Dendritic cell treated with granulocyte-macrophage colony-stimulating factor and Interleukin-4, amounts not matched to agents 40 ng/mL and 50 ng/mL, for 4 days (primary cell): ENCODE measurements around the gene NHERF1.
A peak's percentile ranks its signal among the peaks of the same experiment; 100 is the strongest.

Experiments
- H3K27ac Mint-ChIP-seq: one replicate; pipeline ENCODE4 v1.8.0; 2022; ENCODE audit warnings: mild to moderate bottlenecking, mixed read lengths
- H3K27me3 Mint-ChIP-seq: one replicate; pipeline ENCODE4 v1.8.0; 2022; ENCODE audit warnings: mild to moderate bottlenecking, mixed read lengths
- H3K36me3 Mint-ChIP-seq: one replicate; pipeline ENCODE4 v1.8.0; 2022; ENCODE audit warnings: low read depth, mixed read lengths
- H3K4me1 Mint-ChIP-seq: one replicate; pipeline ENCODE4 v1.8.0; 2022; ENCODE audit warnings: low read depth, mixed read lengths
- H3K4me3 Mint-ChIP-seq: one replicate; pipeline ENCODE4 v1.8.0; 2022; ENCODE audit warnings: mild to moderate bottlenecking, moderate library complexity, mixed read lengths
- H3K9me3 Mint-ChIP-seq: one replicate; pipeline ENCODE4 v1.8.0; 2022; ENCODE audit warnings: mixed read lengths
- intact Hi-C: fragments of 100-400 bp; cut with micrococcal nuclease; formaldehyde crosslinking; loops from one replicate; pipeline ENCODE4 v1.15.0; 2022

NHERF1 gene

DNA sequence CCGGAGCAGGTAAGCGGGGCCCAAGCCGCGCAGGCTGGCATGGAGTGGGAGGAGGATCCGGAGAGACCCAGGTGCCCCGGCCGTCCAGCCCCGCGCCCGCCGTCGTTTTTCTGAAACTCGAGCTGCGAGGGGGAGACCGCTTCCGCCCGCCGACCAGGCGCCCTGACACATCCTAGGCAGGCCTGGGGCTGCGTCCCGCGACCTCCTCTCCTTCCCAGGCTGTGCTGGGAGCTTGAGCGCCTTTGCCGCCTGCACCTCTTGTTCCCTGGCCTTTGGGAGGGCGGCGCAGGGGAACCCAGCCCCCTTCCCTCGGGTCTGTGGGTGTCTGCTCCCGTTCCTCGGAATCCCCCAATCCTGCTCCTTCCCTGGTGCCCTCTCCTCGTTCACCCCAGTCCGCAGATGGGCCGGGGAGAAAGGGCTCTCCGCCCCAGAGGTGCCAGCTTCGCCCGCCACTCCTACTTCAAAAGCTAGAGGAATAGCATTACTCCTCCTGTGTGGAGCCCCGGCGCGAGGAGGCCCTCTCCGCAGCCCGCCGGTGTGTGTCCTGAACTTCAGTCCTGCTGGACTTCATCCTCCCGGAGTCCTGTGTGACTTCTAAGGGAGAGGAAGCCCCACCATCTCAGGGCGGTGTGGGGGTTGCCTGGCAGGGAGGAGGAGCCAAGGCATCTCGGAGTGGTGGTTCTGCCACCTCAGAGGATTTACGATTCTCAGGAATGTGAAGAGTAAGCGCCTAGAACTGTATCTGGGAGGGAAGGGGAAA, 1.0 kb downstream of the NHERF1 start:
- H3K27me3 Mint-ChIP-seq: no peaks in the 10 kb centered on the region
- intact Hi-C loops: loop anchor here (2.0 kb wide), 1 partner anchor 31 kb away; no protein-coding TSS in a partner anchor
- H3K27ac Mint-ChIP-seq: peak overlapping the region; percentile 79
- H3K36me3 Mint-ChIP-seq: peaks cover 26% of the 10 kb centered on the region
- peak overlapping the region; percentile 94 for H3K4me3 Mint-ChIP-seq
- H3K4me1 Mint-ChIP-seq: peaks cover 67% of the 10 kb centered on the region
- no peaks in the 10 kb centered on the region for H3K9me3 Mint-ChIP-seq

DNA sequence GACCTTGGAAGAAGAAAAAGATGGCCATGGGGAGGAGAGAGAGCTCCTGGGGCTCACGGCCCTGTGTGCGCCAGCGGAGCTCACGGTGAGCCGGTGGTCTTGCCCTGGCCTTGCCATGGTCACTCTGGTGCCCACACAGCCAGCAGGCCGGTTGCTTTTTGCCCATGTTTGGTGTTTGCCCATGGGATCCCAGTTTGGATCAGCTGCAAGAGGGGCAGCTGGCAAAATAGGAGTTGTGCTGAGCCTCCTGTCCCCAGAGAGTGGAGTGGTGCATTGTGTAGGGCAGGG, 1.6 kb downstream of the NHERF1 start:
- H3K27me3 Mint-ChIP-seq: no peaks in the 10 kb centered on the region
- peaks cover 26% of the 10 kb centered on the region for H3K36me3 Mint-ChIP-seq
- intact Hi-C loops: no loop called here
- no peaks in the 10 kb centered on the region for H3K9me3 Mint-ChIP-seq
- peak overlapping the region; percentile 94 for H3K4me3 Mint-ChIP-seq
- H3K4me1 Mint-ChIP-seq: peaks cover 64% of the 10 kb centered on the region
- peak overlapping the region; percentile 79 for H3K27ac Mint-ChIP-seq

DNA sequence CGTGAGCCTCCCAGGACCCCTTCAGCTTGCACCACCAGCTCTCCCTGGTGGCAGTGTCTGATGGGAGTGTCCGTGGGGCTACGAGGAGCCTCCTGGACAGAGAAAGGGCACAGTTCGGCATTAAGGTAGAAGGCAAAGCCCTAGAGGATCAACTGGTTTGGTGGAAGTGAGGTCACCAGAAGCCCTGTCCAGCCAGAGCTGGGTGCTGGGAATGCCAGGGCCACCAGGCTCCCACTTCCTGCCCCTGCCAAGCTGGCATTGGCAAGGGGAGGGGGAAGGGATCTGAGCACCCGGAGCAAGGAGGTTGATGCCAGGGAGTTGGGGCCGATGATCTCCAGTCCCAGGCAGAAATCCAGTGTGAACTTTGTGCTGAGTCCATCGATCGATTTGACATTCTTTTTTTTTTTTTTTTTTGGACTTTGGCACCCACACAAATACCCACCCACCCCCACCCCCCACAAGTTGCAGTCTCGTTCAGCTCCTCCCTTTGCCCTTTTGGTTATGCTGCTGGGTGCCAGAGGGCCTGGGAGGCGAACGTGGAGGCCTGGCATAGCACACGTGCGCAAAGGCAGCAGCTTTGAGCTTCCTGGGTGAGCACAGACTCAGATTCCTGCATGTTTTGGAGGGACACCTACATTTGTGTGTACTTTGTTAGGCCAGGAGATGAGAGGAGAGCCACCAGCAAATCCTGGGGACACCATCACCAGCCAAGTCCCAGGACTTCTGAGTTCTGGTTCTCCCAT, 2.1 kb downstream of the NHERF1 start:
- intact Hi-C loops: no loop called here
- H3K36me3 Mint-ChIP-seq: peaks cover 26% of the 10 kb centered on the region
- peaks cover 66% of the 10 kb centered on the region for H3K4me1 Mint-ChIP-seq
- no peaks in the 10 kb centered on the region for H3K27me3 Mint-ChIP-seq
- H3K9me3 Mint-ChIP-seq: no peaks in the 10 kb centered on the region
- H3K27ac Mint-ChIP-seq: peak overlapping the region; percentile 79
- H3K4me3 Mint-ChIP-seq: peak overlapping the region; percentile 94

DNA sequence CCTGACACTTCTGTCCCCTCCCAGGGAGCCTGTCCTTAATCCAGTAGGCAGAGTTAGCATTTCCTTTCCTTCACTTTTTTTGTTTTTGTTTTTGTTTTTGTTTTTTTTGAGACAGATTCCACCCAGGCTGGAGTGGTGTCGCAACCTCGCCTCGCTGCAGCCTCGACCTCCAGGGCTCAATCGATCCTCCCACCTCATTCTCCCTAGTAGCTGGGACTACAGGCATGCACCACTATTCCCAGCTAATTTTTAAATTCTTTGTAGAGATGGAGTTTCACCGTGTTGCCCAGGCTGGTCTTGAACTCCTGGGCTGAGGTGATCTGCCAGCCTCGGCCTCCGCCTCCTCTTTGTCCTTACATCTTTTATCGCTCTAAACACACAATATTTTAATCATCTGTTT, 4.0 kb downstream of the NHERF1 start:
- intact Hi-C loops: no loop called here
- no peak overlapping the region for H3K4me3 Mint-ChIP-seq
- peaks cover 61% of the 10 kb centered on the region for H3K4me1 Mint-ChIP-seq
- peak overlapping the region; percentile 41 for H3K27ac Mint-ChIP-seq
- peaks cover 26% of the 10 kb centered on the region for H3K36me3 Mint-ChIP-seq
- no peaks in the 10 kb centered on the region for H3K27me3 Mint-ChIP-seq
- no peaks in the 10 kb centered on the region for H3K9me3 Mint-ChIP-seq

DNA sequence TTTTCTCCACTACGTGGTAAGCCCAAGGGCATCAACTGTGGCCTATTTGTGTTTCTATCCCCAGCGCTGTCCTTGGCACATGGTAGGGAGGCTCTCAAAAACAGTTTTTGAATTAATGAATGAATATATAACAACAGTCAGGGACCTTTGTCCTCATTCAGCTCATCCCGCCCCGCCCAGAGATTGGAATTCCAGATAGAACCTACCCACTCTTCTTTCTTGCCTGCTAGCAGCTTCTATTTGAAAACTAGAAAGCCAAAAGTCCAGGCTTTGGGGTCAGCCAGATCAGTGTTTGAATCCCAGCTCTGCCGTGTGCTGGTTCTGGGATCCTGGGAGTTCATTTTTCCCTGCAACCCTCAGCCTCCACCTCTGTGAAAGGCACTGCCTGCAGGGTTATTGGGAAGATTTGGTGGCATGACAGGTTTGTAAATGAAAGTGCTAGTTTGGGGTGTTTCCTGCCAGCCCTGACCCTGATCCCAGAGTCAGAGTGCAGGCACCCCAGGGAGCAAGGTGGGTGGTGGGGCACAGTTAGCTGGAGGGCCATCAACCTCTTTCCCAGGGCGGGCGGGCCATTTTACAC, 4.5 kb downstream of the NHERF1 start:
- Mint-ChIP-seq H3K27me3 (no peaks in the 10 kb centered on the region), H3K4me1 (peaks cover 61% of the 10 kb centered on the region), H3K4me3 (no peak overlapping the region), H3K27ac (peak overlapping the region; percentile 41), H3K36me3 (peaks cover 26% of the 10 kb centered on the region), H3K9me3 (no peaks in the 10 kb centered on the region)
- intact Hi-C loops: no loop called here

DNA sequence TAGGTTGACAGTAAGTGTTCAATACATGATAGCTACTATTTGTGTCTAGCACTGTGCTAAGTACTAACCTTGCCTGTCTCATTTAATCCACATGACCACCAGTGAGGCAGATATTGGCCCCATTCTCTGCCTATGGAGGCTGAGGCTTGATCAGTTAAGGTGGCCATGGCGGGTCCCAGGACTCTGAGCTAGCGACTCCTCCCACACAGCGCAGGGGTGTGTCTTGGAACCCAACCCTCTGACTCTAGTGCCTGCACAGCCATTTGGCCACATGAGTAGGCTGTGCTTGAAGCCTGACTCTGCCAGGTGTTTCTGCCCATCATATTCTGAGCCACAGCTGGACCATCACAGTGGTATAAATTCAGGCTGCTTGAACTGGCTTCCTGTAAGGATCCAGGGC, 6.4 kb downstream of the NHERF1 start:
- no peak overlapping the region for H3K27ac Mint-ChIP-seq
- H3K36me3 Mint-ChIP-seq: peaks cover 14% of the 10 kb centered on the region
- peaks cover 72% of the 10 kb centered on the region for H3K4me1 Mint-ChIP-seq
- no peak overlapping the region for H3K4me3 Mint-ChIP-seq
- H3K27me3 Mint-ChIP-seq: peaks cover 2% of the 10 kb centered on the region
- no peaks in the 10 kb centered on the region for H3K9me3 Mint-ChIP-seq
- intact Hi-C loops: no loop called here

DNA sequence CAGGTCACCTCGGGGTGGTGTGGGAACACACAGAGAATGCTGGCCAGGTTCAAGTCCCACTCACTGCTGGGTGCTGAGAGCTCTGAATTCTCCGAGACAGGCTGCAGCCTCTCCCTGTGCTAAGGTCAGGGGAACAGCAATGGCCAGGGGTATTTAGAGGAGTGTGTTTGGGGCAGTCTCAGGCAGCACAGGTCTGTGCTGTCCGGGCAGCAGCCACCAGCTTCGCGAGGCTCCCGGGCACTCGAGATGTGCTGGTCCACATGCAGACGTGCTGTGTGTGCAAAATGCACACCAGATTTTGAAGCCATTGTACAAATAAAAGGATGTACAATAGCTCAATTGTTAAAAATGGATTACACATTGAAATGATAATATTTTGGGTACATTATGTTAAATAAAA, 7.1 kb downstream of the NHERF1 start:
- Mint-ChIP-seq H3K4me1 (peaks cover 68% of the 10 kb centered on the region), H3K36me3 (peaks cover 14% of the 10 kb centered on the region), H3K27me3 (peaks cover 2% of the 10 kb centered on the region), H3K9me3 (no peaks in the 10 kb centered on the region), H3K4me3 (no peak overlapping the region), H3K27ac (no peak overlapping the region)
- intact Hi-C loops: no loop called here

DNA sequence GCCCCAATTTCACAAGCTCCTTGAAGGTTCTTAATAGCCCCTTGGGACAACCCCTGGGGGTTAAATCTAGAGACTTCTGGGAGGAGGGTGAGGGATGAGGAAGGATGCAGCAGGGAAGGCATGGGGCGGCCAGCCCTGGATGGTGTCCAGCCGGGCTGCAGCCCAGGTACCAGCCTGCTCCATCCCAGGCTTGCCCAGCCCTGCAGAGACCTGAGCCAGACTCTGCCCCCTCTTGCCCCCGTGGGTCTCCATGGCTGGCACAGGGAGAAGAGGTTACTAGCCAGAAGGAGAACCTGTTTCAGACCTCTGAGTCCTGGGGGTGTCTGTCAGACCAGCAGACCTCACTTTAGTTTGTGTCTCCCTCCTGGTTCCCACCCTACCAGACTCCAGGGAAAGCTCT, 8.5 kb downstream of the NHERF1 start:
- Mint-ChIP-seq H3K4me1 (peaks cover 55% of the 10 kb centered on the region), H3K27ac (no peak overlapping the region), H3K36me3 (peaks cover 14% of the 10 kb centered on the region), H3K4me3 (no peak overlapping the region), H3K9me3 (no peaks in the 10 kb centered on the region), H3K27me3 (peaks cover 2% of the 10 kb centered on the region)
- intact Hi-C loops: no loop called here

DNA sequence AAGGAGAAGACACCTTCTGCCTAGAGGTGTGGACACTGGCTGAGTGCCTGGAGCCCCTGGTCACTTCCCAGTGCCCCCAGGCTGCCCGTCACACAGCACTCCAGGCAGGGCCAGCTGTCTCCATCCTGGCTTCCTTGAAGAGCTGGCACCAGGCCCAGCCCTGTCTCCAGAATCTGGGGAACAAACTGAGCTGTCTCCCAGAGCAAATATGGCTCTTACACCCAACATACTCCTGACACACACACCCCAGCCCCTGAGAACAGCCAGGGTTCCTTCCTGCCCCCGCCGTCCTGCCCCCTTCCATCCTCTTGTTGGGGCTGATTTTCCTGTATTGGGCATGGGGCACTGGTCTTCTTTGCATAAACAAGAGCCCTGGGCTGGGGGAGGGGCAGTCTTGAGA, 9.1 kb downstream of the NHERF1 start:
- H3K9me3 Mint-ChIP-seq: no peaks in the 10 kb centered on the region
- H3K4me3 Mint-ChIP-seq: no peak overlapping the region
- peaks cover 50% of the 10 kb centered on the region for H3K4me1 Mint-ChIP-seq
- peaks cover 9% of the 10 kb centered on the region for H3K36me3 Mint-ChIP-seq
- H3K27ac Mint-ChIP-seq: peak overlapping the region; percentile 76
- H3K27me3 Mint-ChIP-seq: peaks cover 2% of the 10 kb centered on the region
- intact Hi-C loops: no loop called here

DNA sequence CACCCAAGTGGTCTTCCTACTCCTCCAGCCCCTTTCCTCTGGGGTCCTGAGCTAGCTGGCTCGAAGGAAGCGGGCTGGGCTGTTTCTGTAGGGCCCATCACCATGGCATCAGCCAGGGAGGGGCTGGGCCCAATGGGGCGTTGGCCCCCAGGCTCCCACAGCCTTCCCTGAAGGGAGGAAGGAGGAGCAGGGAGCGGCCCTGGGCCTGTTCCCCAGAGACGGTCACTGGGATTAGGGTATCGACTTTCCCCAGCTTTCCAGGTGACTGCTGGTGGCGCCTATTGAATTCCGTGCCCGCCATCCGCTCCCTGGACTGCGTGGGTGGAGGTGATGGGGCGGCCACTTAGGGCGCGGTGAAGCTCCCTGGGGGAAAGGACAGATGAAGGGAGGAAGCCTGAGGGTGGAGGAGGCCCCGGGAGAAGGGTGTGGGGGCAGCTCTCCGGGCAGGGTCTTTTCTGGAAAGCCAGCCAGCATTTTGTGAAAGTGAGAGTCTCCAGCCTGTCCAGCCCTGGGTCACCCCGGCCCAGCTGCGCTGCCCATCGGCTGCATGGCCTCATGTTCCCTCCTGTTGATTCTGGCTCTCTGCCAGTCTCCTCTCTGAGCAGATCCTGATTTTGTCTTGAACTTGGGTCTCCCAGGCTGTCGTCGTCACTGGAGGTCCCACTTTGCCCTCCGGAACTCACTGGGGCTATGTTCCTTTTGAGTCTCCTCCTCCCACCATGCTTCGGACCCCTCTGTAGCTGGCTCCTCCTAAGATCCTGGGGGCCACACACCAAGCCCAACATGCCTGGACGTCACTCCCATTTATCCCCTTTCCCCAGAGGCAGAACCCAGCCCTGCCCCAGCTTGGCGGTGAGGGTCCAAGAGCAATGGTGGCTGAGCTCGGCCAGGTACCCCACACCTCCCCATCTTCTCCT, 9.8 kb downstream of the NHERF1 start:
- peaks cover 2% of the 10 kb centered on the region for H3K27me3 Mint-ChIP-seq
- H3K36me3 Mint-ChIP-seq: peaks cover 5% of the 10 kb centered on the region
- intact Hi-C loops: no loop called here
- H3K27ac Mint-ChIP-seq: peak overlapping the region; percentile 76
- no peaks in the 10 kb centered on the region for H3K9me3 Mint-ChIP-seq
- peak overlapping the region; percentile 58 for H3K4me3 Mint-ChIP-seq
- H3K4me1 Mint-ChIP-seq: peaks cover 50% of the 10 kb centered on the region

DNA sequence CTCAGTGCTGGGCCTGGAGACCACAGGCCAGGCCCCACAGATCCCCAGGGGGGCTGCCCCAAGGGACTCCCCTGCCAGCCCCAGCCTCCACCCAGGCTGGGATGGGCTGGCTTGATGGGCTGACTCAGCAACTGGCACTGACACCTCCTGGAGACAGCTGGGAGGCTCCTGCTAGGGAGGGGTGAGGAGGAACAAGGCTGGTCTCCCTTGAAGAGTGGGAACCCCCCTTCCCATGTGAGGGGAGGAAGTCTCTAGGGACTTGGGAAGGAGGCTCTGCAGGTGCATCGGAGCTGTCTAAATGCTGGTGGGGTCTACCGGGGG, 10.4 kb downstream of the NHERF1 start:
- intact Hi-C loops: no loop called here
- Mint-ChIP-seq H3K27me3 (peaks cover 2% of the 10 kb centered on the region), H3K36me3 (peaks cover 9% of the 10 kb centered on the region), H3K4me3 (peak overlapping the region; percentile 58), H3K9me3 (no peaks in the 10 kb centered on the region), H3K4me1 (peaks cover 50% of the 10 kb centered on the region), H3K27ac (peak overlapping the region; percentile 76)

DNA sequence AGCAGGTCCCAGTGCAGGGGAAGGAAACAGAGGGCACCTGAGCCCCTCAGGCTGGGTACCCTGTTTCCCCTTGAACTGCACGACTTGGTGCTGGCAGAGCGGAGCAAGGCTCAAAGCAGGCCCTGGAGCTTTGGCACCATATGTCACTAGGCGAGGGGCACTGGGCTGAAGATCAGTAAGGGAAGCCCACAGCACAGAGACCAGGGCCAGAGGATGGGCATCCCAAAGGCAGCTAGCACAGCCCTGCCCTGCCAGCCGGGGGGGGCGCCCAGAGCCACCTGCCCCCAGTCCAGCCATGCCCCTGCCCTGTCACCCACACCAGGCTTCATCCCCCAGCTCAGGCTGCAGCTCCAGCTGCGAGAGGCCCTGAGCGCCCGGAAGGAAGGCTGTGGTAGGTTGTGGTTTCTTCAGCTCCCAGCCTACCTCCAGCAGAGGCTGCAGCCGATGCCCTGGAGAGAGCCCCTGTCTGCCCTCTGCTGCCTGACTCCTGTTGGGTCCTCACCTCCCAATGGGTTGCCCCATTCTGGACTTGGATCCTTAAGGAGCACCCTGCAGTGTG, 10.9 kb downstream of the NHERF1 start:
- Mint-ChIP-seq H3K36me3 (peaks cover 14% of the 10 kb centered on the region), H3K4me3 (no peak overlapping the region), H3K9me3 (no peaks in the 10 kb centered on the region), H3K27me3 (peaks cover 2% of the 10 kb centered on the region), H3K4me1 (peaks cover 50% of the 10 kb centered on the region), H3K27ac (peak overlapping the region; percentile 76)
- intact Hi-C loops: no loop called here

DNA sequence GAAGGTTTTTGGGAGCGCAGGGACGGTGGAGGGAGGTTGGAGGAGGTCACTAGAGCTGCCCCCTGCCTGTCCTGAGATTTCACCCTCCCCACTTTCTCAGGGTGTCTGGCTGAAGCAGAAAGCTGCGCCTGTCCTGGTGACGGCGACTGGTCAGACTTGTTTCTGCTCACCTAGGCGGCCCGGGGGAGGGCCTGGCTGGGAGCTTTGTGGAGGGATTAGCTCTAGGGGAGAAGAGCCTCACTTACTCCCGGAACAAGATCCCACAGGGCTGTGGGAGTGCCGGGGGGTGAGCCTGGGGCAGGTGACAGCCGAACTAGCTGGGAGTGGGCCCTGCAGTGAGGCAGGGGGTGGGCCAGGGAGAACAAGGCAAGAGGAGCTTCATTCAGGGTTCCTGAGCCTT, 11.5 kb downstream of the NHERF1 start:
- Mint-ChIP-seq H3K9me3 (no peaks in the 10 kb centered on the region), H3K36me3 (peaks cover 20% of the 10 kb centered on the region), H3K27me3 (peaks cover 2% of the 10 kb centered on the region), H3K27ac (peak overlapping the region; percentile 76), H3K4me1 (peaks cover 48% of the 10 kb centered on the region), H3K4me3 (no peak overlapping the region)
- intact Hi-C loops: no loop called here
